ENCODE measurements around the gene FBRSL1. TPM values are rescaled to one million over a fixed set of nuclear protein-coding genes. Genes with fewer than 3 reads are reported as not detected.
A peak's percentile ranks its signal among the peaks of the same experiment; 100 is the strongest.

The FBRSL1 gene
- polyA plus RNA-seq, 3 donors: 0.39 to 28.7 (median 0.74) TPM

GRCh38 chr12:132441871-132442863, 47.8 kb upstream of the FBRSL1 start:
- H3K4me3 Mint-ChIP-seq: no peak overlapping the region
- Histone ChIP-seq H3K79me2 (ENCODE audit: insufficient read depth, low read length) (no peaks in the 10 kb centered on the region), H3K4me1 (ENCODE audit: control insufficient read depth in 1 of 2, insufficient read depth in 2 of 2, low read length in 2 of 2) (peaks cover 51 to 53% of the 10 kb centered on the region in 2 donors), H3K27me3 (ENCODE audit: control insufficient read depth in 2 of 2, insufficient read depth in 2 of 2, low read length in 2 of 2) (no peaks in the 10 kb centered on the region), H3K36me3 (replicated peaks in 1 of 2; ENCODE audit: control insufficient read depth in 1 of 2, insufficient read depth in 2 of 2, low read length in 2 of 2) (no peaks in the 10 kb centered on the region), H3K9ac (ENCODE audit: insufficient read depth, low read length, poor library complexity, severe bottlenecking) (no peak overlapping the region), H3K27ac (ENCODE audit: low read depth in 1 of 2, low read length in 2 of 2) (no peak overlapping the region), H3K9me3 (replicated peaks in 1 of 2; ENCODE audit: control insufficient read depth in 1 of 2, insufficient read depth in 1 of 2, low read length in 2 of 2) (peaks cover 0 to 7% of the 10 kb centered on the region in 2 donors), H3K4me3 (replicated peaks in 1 of 3; ENCODE audit: low read depth in 2 of 3, low read length in 3 of 3) (no peak overlapping the region), H3K4me2 (replicated peaks; ENCODE audit: extremely low read depth, low read length, poor library complexity, severe bottlenecking) (no peak overlapping the region), H2AFZ (ENCODE audit: insufficient read depth, low read depth, low read length, poor library complexity, severe bottlenecking) (no peak overlapping the region), H4K20me1 (ENCODE audit: insufficient read depth, low read length) (no peaks in the 10 kb centered on the region)
- H3K9me3 Mint-ChIP-seq: peaks cover 0 to 13% (median 5%) of the 10 kb centered on the region in 7 donors
- H3K36me3 Mint-ChIP-seq: no peaks in the 10 kb centered on the region
- DNase-seq: no peak
- H3K27me3 Mint-ChIP-seq (ENCODE audit: low read depth in 3 of 3): peaks cover 6 to 17% (median 7%) of the 10 kb centered on the region in 3 donors
- intact Hi-C loops (cut with micrococcal nuclease): no loop called here
- no peak overlapping the region for H3K27ac Mint-ChIP-seq
- 96% methylated on average over 42 of the region's 48 CpGs for WGBS (ENCODE audit: insufficient coverage)
- TF ChIP-seq CTCF (IDR thresholded peaks at IDR 0.05): no peak
- peaks cover 50% of the 10 kb centered on the region for H3K4me1 Mint-ChIP-seq

DNA sequence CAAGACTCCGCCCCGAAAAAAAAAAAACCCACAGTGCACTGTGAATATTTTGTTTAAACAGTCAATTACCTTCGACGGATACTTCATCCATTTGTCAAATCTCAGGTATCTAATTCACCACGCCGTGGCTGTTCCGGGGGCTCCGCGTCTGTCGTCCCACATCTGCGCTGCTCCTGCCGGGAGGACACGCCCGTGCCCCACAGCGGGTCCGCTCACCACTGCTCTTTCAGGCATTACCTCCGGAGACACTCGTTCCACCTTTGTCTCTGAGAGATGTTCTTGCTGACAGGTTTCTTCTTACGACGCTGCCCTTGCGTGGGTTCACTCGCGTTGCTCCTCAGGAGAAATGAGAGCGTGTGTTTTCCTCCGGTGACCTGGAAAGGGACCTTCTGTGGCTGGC, 46.9 kb upstream of the FBRSL1 start:
- H3K36me3 ChIP-seq (replicated peaks in 1 of 2; ENCODE audit: control insufficient read depth in 1 of 2, insufficient read depth in 2 of 2, low read length in 2 of 2): no peaks in the 10 kb centered on the region
- H3K27ac ChIP-seq (ENCODE audit: low read depth in 1 of 2, low read length in 2 of 2): no peak overlapping the region
- H3K4me2 ChIP-seq (replicated peaks; ENCODE audit: extremely low read depth, low read length, poor library complexity, severe bottlenecking): no peak overlapping the region
- DNase-seq: no peak
- H3K36me3 Mint-ChIP-seq: no peaks in the 10 kb centered on the region
- H3K4me3 ChIP-seq (replicated peaks in 1 of 3; ENCODE audit: low read depth in 2 of 3, low read length in 3 of 3): no peak overlapping the region
- peak overlapping the region in 1 of 7 donors; percentile 77 for H3K27ac Mint-ChIP-seq
- no peaks in the 10 kb centered on the region for H3K27me3 ChIP-seq (ENCODE audit: control insufficient read depth in 2 of 2, insufficient read depth in 2 of 2, low read length in 2 of 2)
- H2AFZ ChIP-seq (ENCODE audit: insufficient read depth, low read depth, low read length, poor library complexity, severe bottlenecking): no peak overlapping the region
- H3K79me2 ChIP-seq (ENCODE audit: insufficient read depth, low read length): no peaks in the 10 kb centered on the region
- H3K9me3 Mint-ChIP-seq: peaks cover 0 to 10% (median 3%) of the 10 kb centered on the region in 7 donors
- no peak overlapping the region for H3K9ac ChIP-seq (ENCODE audit: insufficient read depth, low read length, poor library complexity, severe bottlenecking)
- peaks cover 5 to 16% (median 7%) of the 10 kb centered on the region in 3 donors for H3K27me3 Mint-ChIP-seq (ENCODE audit: low read depth in 3 of 3)
- no peaks in the 10 kb centered on the region for H4K20me1 ChIP-seq (ENCODE audit: insufficient read depth, low read length)
- peaks cover 42% of the 10 kb centered on the region for H3K4me1 Mint-ChIP-seq
- intact Hi-C loops (cut with micrococcal nuclease): no loop called here
- 96% methylated on average over 18 of the region's 25 CpGs for WGBS (ENCODE audit: insufficient coverage)
- H3K4me3 Mint-ChIP-seq: no peak overlapping the region
- H3K9me3 ChIP-seq (replicated peaks in 1 of 2; ENCODE audit: control insufficient read depth in 1 of 2, insufficient read depth in 1 of 2, low read length in 2 of 2): peaks cover 0 to 7% of the 10 kb centered on the region in 2 donors
- H3K4me1 ChIP-seq (ENCODE audit: control insufficient read depth in 1 of 2, insufficient read depth in 2 of 2, low read length in 2 of 2): peaks cover 42 to 43% of the 10 kb centered on the region in 2 donors
- TF ChIP-seq CTCF (IDR thresholded peaks at IDR 0.05): no peak
